IMR-90 (cell line): Measurements from ENCODE around the gene ATP1A1. TPM values are rescaled to one million over a fixed set of nuclear protein-coding genes. Genes with fewer than 3 reads are reported as not detected.

Experiments
- ATAC-seq: fragments of 200-7000 bp; cut with Tn5 transposase; 2 replicates; pipeline ENCODE4 v1.9.1; 2020; ENCODE audit warnings: low read depth, mild to moderate bottlenecking, moderate library complexity
- BruUV-seq: library from RNA; stranded (reverse); fragments of 400-500 nt; replicated peaks from 2 replicates; lab custom pipeline; 2021; lab: Mats Ljungman, UMichigan
- CTCF ChIA-PET: fragments of 300-600 bp; formaldehyde crosslinking; extraction: SDS; loops from one replicate; lab custom pipeline; 2021; ENCODE audit warnings: antibody characterized with exemption; lab: Yijun Ruan, JAX
- POLR2A ChIA-PET: fragments of 300-600 bp; sonication (Branson Sonifier 250); formaldehyde crosslinking; loops from one replicate; lab custom pipeline; 2022; ENCODE audit warnings: antibody characterized with exemption; ENCODE audit not compliant: unreplicated experiment; lab: Charles Lee
- DNase-seq: peaks from one replicate; pipeline ENCODE4 v3.0.0; 2013
- H2AFZ ChIP-seq: replicated peaks from 2 replicates; pipeline ENCODE3; 2013; ENCODE audit warnings: low read length, mild to moderate bottlenecking; ENCODE audit not compliant: poor library complexity
- H2AK5ac ChIP-seq: 2 replicates; pipeline ENCODE4 v1.6.1; 2013; ENCODE audit warnings: low read depth, low read length, inconsistent platforms
- H2AK9ac ChIP-seq: replicated peaks from 2 replicates; pipeline ENCODE3; 2013; ENCODE audit warnings: mild to moderate bottlenecking, low read depth, low read length, moderate library complexity; ENCODE audit not compliant: poor library complexity
- H2BK120ac ChIP-seq: 2 replicates; pipeline ENCODE4 v1.6.1; 2013; ENCODE audit warnings: low read depth, low read length, inconsistent platforms
- H2BK15ac ChIP-seq: 3 replicates; pipeline ENCODE4 v1.6.1; 2013; ENCODE audit warnings: low read depth, low read length, inconsistent platforms
- H2BK20ac ChIP-seq: 2 replicates; pipeline ENCODE4 v1.6.1; 2013; ENCODE audit warnings: low read depth, mild to moderate bottlenecking, inconsistent platforms, low read length, moderate library complexity
- H2BK5ac ChIP-seq: 2 replicates; pipeline ENCODE4 v1.6.1; 2013; ENCODE audit warnings: mild to moderate bottlenecking, low read depth, low read length, inconsistent platforms; ENCODE audit not compliant: poor library complexity, severe bottlenecking
- H3K14ac ChIP-seq: replicated peaks from 2 replicates; pipeline ENCODE4 v1.6.1; 2013; ENCODE audit warnings: low read depth, low read length, inconsistent platforms
- H3K18ac ChIP-seq: 2 replicates; pipeline ENCODE4 v1.6.1; 2013; ENCODE audit warnings: low read depth, low read length, control low read depth
- H3K23ac ChIP-seq: 2 replicates; pipeline ENCODE4 v1.6.1; 2013; ENCODE audit warnings: low read depth, low read length, inconsistent platforms
- H3K27ac ChIP-seq: 2 replicates; pipeline ENCODE4 v1.5.1; 2013; ENCODE audit warnings: mild to moderate bottlenecking, control low read depth, low read length; ENCODE audit not compliant: insufficient read depth
- H3K27me3 ChIP-seq: 2 replicates; pipeline ENCODE4 v1.6.1; 2013; ENCODE audit warnings: low read length; ENCODE audit not compliant: control insufficient read depth, insufficient read depth
- H3K36me3 ChIP-seq: 2 replicates; pipeline ENCODE4 v1.6.1; 2013; ENCODE audit warnings: low read length, mixed read lengths; ENCODE audit not compliant: control insufficient read depth, insufficient read depth
- H3K4ac ChIP-seq: 2 replicates; pipeline ENCODE4 v1.6.1; 2013; ENCODE audit warnings: low read depth, low read length, inconsistent platforms
- H3K4me1 ChIP-seq: 2 replicates; pipeline ENCODE4 v1.6.1; 2013; ENCODE audit warnings: low read length, mixed read lengths; ENCODE audit not compliant: control insufficient read depth, insufficient read depth
- H3K4me2 ChIP-seq: 2 replicates; pipeline ENCODE4 v1.6.1; 2013; ENCODE audit warnings: low read depth, mild to moderate bottlenecking, control low read depth, low read length, moderate library complexity
- H3K4me3 ChIP-seq: 2 replicates; pipeline ENCODE4 v1.5.1; 2013; ENCODE audit warnings: low read depth, mild to moderate bottlenecking, control low read depth, low read length, moderate library complexity; ENCODE audit not compliant: insufficient read depth
- H3K56ac ChIP-seq: 2 replicates; pipeline ENCODE4 v1.6.1; 2013; ENCODE audit warnings: low read length, inconsistent platforms; ENCODE audit not compliant: insufficient read depth; ENCODE audit errors: extremely low read depth
- H3K79me1 ChIP-seq, 2 experiments: 2 replicates each; pipeline ENCODE4 v1.6.1; 2013; ENCODE audit warnings: low read length in 2 of 2, inconsistent platforms in 1 of 2, low read depth in 1 of 2
- H3K9ac ChIP-seq: 2 replicates; pipeline ENCODE4 v1.6.1; 2013; ENCODE audit warnings: low read depth, low read length, control low read depth
- H3K9me1 ChIP-seq: 2 replicates; pipeline ENCODE4 v1.6.1; 2013; ENCODE audit warnings: low read length, inconsistent platforms; ENCODE audit not compliant: insufficient read depth
- H3K9me3 ChIP-seq: 2 replicates; pipeline ENCODE4 v1.6.1; 2013; ENCODE audit warnings: low read length; ENCODE audit not compliant: control insufficient read depth, insufficient read depth
- H4K20me1 ChIP-seq: 2 replicates; pipeline ENCODE4 v1.6.1; 2013; ENCODE audit warnings: low read length, inconsistent platforms; ENCODE audit not compliant: insufficient read depth
- H4K5ac ChIP-seq: 2 replicates; pipeline ENCODE4 v1.6.1; 2013; ENCODE audit warnings: mild to moderate bottlenecking, low read depth, low read length, control low read depth
- H4K8ac ChIP-seq, 2 experiments: 2 replicates each; pipeline ENCODE4 v1.6.1; 2013; ENCODE audit warnings: low read depth in 2 of 2, low read length in 2 of 2, control low read depth in 1 of 2, inconsistent platforms in 1 of 2
- H4K91ac ChIP-seq: 2 replicates; pipeline ENCODE4 v1.6.1; 2013; ENCODE audit warnings: low read depth, low read length, inconsistent platforms; ENCODE audit not compliant: insufficient read depth
- FOS ChIP-seq: fragments of 150-350 bp; IDR thresholded peaks from 2 replicates; pipeline ENCODE4 v1.6.1; 2016; ENCODE audit warnings: low read depth, low read length
- MAFK ChIP-seq: IDR thresholded peaks from 2 replicates; pipeline ENCODE4 v1.6.1; 2012; ENCODE audit warnings: low read depth, low read length, improper control_type of control experiment
- MXI1 ChIP-seq: IDR thresholded peaks from 2 replicates; pipeline ENCODE4 v1.6.1; 2012; ENCODE audit warnings: low read depth, mild to moderate bottlenecking, low read length, moderate library complexity, borderline replicate concordance
- RFX5 ChIP-seq: IDR thresholded peaks from 2 replicates; pipeline ENCODE4 v1.8.0; 2012; ENCODE audit warnings: low read depth, mild to moderate bottlenecking, low read length, moderate library complexity
- WGBS, 2 experiments: methylation state at CpG; one replicate each; pipeline versions ENCODE4 v1.1.5 to v1.1.7; 2013; ENCODE audit warnings: missing lambda C conversion rate in 2 of 2; ENCODE audit not compliant: insufficient read length in 1 of 2; ENCODE audit errors: extremely low coverage in 2 of 2; 5-methylcytosine and 5-hydroxymethylcytosine counted together
- dilution Hi-C: fragments of 300-500 bp; cut with HindIII; formaldehyde crosslinking; loops from one replicate; pipeline ENCODE4 v1.14.3; 2018; ENCODE audit warnings: low sequenced_read_pairs; ENCODE audit not compliant: unreplicated experiment
- in situ Hi-C: fragments of 300-500 bp; cut with MboI; formaldehyde crosslinking; loops from 3 replicates; pipeline ENCODE4 v1.14.3; 2019; ENCODE audit warnings: low sequenced_read_pairs, inconsistent platforms, mixed read lengths
- intact Hi-C: fragments of 100-400 bp; cut with micrococcal nuclease; formaldehyde crosslinking; loops from 2 replicates; pipeline ENCODE4 v1.10.0; 2022
- polyA plus RNA-seq, 3 experiments: library from polyadenylated mRNA; depleted of rRNA; stranded (reverse); fragments of >200 nt; gene quantifications; 2 replicates each; pipeline ENCODE4 v1.2.3, GENCODE V29; 2012; ENCODE audit warnings: low replicate concordance in 1 of 3
- total RNA-seq: library from RNA; depleted of rRNA; stranded (reverse); fragments of >200 nt; gene quantifications from 2 replicates; pipeline ENCODE4 v1.2.3, GENCODE V29; 2012

Gene ATP1A1
- total and polyA plus RNA-seq, 2 of the 4 experiments (the other 2 are of a cell fraction) = 116 to 125 TPM

DNA sequence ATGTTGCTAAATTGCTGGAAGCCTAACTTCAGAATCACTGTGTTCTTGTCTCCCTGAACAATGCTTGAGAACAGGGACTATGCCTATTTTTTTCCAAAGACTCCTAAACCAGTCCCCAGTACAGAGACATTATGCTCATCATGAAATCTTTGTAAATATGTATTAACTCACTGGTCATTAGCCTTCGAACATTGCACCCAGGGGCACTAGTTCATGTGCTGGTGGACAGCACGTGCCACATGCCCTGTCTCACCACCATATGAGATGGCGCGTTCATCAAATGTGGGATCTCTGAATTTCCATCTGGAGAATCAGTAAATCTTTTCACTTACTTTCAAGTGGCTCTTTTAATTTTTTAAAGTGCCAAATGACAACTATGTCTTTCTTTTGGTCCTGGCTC is 11.0 kb upstream of the ATP1A1 start:
- ChIA-PET POLR2A (no interaction called here), CTCF (no interaction called here)
- Histone ChIP-seq H3K4me1 (peaks cover 4% of the 10 kb centered on the region; the same call in 1 of the 2 replicates), H3K18ac (no peak overlapping the region), H3K27ac (no peak overlapping the region), H2BK120ac (no peak overlapping the region), H3K27me3 (peaks cover 11% of the 10 kb centered on the region), H3K14ac (no peak overlapping the region), H2BK5ac (no peak overlapping the region), H3K9me3 (no peaks in the 10 kb centered on the region), H4K20me1 (no peaks in the 10 kb centered on the region), H3K79me1 (no peaks in the 10 kb centered on the region), H2AK9ac (no peak overlapping the region), H3K4me3 (no peak overlapping the region), H3K4me2 (no peak overlapping the region), H4K8ac (no peak overlapping the region), H2AFZ (no peak overlapping the region), H4K91ac (no peak overlapping the region), H3K4ac (no peak overlapping the region), H4K5ac (no peak overlapping the region), H3K9ac (no peak overlapping the region), H3K56ac (no peak overlapping the region), H3K9me1 (no peaks in the 10 kb centered on the region), H2BK20ac (no peak overlapping the region), H3K36me3 (no peaks in the 10 kb centered on the region), H2BK15ac (no peak overlapping the region), H2AK5ac (no peak overlapping the region), H3K23ac (no peak overlapping the region)
- TF ChIP-seq MXI1 (no peak), MAFK (no peak), RFX5 (no peak), FOS (no peak)
- no peak for ATAC-seq
- no TSS peak for BruUV-seq
- WGBS, 2 experiments = no CpG with 5 or more reads among the region's 4 CpGs
- intact Hi-C loops = no loop called here
- dilution Hi-C loops = no loop called here
- DNase-seq = no peak
- in situ Hi-C loops = no loop called here
